Right ventricle myocardium superior (tissue), 1 donor: ENCODE data around the gene BATF. TPM values are rescaled to one million over a fixed set of nuclear protein-coding genes. Genes with fewer than 3 reads are reported as not detected.

ENCODE experiments used
- ATAC-seq: fragments of 200-7000 bp; cut with Tn5 transposase; one replicate; pipeline ENCODE4 v1.9.1; 2020; ENCODE audit warnings: mild to moderate bottlenecking; ENCODE audit not compliant: poor library complexity
- DNase-seq: peaks from one replicate; pipeline ENCODE4 v3.0.0-alpha.2; 2020
- intact Hi-C: fragments of 100-400 bp; cut with DNase I; formaldehyde crosslinking; loops from one replicate; pipeline ENCODE4 v1.11.2; 2022
- total RNA-seq: library from RNA; stranded (reverse); fragmentation: NEBNext Ultra II Directional; extraction: Animal tissue kit (Norgen Biotek cat#: 25700); gene quantifications from one replicate; pipeline ENCODE4 v1.2.1, GENCODE V29; 2021
- donor health status: DM: no; HTN: yes; CAD: no; lungs with severe emphysema.

Gene BATF
- total RNA-seq, 1 donor from 2014 or later: 0.62 TPM

- intact Hi-C loops: no loop called here
- ATAC-seq (peak; percentile 48), DNase-seq (peak; percentile 46)
These were observed 56.6 kb downstream of the BATF start for GRCh38 chr14:75578786-75579337.

DNA sequence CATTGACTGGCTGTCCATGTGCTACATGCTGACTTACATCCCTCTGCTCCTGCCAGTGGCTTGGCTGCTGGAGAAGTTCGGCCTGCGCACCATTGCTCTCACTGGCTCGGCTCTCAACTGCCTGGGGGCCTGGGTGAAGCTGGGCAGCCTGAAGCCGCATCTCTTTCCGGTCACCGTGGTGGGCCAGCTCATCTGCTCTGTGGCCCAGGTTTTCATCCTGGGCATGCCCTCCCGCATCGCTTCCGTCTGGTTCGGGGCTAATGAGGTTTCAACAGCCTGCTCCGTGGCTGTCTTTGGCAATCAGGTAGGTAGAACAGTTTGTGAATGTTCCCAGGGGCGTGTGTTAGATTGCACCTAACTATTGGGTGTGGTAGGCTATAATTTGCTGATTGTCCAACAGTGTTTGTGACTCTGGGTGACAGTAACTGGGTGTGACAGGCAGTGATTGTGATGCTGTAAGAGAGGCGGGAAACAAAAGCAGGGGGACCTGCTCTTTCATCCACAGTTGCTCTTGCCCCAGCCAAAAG lies 57.1 kb downstream of the BATF start:
- no peak for DNase-seq
- peak; percentile 1 for ATAC-seq
- intact Hi-C loops: no loop called here

DNA sequence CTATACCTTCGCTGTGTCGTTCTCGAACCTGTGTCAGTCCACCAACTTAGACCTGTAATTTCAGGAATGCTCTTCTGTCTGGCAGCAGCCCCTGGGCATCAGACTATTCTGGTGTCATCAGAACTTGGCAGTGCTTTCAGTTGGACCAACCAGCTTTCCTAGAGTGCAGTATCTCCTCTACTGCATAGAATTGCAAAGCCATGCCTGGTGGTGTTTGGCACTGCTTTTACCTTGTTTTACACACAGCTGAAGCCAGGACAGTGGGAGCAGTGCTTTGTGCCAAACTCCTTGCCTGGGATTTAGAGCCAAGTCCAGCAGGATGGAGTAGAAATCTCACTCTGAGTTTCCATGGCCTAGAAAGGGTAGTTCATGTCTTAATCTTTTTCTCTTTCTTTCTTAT lies 57.6 kb downstream of the BATF start:
- no peak for DNase-seq
- intact Hi-C loops: no loop called here
- peak; percentile 59 for ATAC-seq

- ATAC-seq (no peak), DNase-seq (no peak)
- intact Hi-C loops: no loop called here
These were observed 65.1 kb downstream of the BATF start for GRCh38 chr14:75587388-75587787.

DNA sequence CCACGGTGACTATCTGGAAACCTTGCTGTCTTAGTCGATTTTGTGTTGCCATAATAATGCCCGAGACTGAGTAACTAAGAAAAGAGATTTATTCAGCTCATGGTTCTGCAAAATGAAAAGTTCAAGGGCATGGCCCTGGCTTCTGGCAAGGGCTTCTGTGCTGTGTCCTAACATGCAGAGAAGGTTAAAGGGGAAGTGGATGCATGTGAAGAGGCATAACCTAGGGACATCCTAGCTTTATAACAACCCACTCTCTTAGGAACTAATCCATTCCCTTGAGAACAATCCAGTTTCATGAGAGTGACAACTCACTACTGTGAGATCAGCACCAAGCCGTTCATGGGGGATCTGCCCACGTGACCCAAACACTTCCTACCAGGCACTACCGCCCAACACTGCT lies 67.7 kb downstream of the BATF start:
- intact Hi-C loops: no loop called here
- DNase-seq: no peak
- no peak for ATAC-seq

DNA sequence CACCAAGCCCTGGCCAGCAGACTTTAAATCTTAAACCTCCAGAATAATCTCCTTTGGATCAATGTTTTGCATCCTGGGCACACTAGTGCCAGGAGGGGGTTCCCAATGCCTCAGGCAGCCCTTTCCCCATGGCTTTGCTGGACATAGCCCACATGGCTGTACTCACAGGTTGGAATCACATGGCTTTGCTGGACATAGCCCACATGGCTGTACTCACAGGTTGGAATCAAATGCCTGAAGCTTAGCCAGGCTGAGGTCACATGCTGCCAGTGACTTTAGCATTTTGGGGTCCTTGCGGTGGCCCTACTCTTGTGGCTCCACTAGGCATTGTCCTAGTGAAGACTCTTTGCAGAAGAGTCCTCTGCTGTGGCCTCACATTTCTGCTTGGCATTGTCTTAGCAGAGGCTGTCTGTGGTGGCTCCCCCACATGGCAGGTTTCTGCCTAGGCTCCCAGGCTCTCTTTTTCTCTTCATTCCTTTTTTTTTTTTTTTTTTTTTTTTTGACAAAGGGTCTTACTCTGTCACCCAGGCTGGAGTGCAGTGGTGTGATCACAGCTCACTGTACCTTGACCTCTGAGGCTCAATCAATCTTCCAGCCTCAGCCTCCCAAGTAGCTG lies 69.2 kb downstream of the BATF start:
- ATAC-seq (no peak), DNase-seq (no peak)
- intact Hi-C loops: no loop called here

DNA sequence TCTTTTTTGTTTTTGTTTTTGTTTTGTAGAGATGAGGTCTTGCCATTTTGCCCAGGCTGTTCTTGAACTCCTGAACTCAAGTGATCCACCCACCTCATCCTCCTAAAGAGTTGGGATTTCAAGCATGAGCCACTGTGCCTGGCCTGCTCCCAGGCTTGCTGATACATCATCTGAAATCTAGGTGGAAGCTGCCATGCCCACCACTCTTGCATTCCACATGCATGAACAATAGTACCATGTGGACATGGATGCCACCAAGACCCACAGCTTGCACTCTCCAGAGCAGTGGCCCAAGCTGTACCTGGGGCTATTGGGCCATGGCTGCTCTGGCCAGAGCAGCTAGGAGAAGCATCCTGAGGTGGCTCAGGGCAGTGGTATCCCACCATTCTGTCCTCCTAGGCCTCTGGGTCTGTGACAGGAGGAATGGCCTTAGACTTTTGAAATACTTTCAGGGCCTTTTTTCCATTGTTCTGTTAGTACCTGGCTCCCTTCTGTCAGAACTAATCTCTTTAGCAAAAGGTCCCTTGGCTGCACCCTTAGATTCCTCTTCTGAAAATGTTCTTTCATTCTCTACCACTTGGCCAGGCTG lies 69.8 kb downstream of the BATF start:
- intact Hi-C loops: no loop called here
- DNase-seq: no peak
- ATAC-seq: no peak

DNA sequence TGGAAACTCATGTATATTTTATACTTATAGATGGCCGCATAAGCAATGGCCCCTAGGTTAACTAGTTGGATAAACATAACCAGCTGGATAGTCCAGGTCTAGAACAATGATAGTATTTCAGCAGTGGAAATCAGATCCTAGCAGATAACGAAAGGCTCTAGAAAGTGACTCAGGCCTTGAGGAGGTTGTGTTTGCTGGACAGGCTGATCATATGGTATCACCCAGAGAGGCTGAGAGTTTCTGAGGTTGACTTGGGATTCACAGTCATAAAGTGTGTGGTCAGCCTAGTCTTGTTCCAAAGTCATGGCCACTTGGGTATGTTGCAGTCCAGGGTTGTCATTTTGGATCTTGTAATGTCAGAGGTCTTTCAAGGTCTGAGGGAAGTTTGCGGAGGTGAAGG lies 73.0 kb downstream of the BATF start:
- DNase-seq: no peak
- ATAC-seq: no peak
- intact Hi-C loops: no loop called here

Other genes with a start within 250 kb of the BATF start
- 11.9 TPM for gene FOS, start 243.6 kb upstream of the BATF start, total RNA-seq
- 22.1 TPM for gene JDP2, start 94.4 kb upstream of the BATF start, total RNA-seq
- 2.1 TPM for gene FLVCR2, start 56.2 kb downstream of the BATF start, total RNA-seq
- 5.9 TPM for gene ERG28, start 138.4 kb downstream of the BATF start, total RNA-seq
- 15.1 TPM for gene TTLL5, start 138.8 kb downstream of the BATF start, total RNA-seq